GM21381 (cell line): Measurements from ENCODE around the gene HJURP.

Source experiments
- ATAC-seq: cut with Tn5 transposase; IDR thresholded peaks from one replicate; pipeline ENCODE4 v1.9.1; 2021; ENCODE audit warnings: mild to moderate bottlenecking, moderate library complexity; ENCODE audit not compliant: unreplicated experiment

HJURP gene

GRCh38 chr2:233831011-233831721 lies 23.2 kb downstream of the HJURP start:
- no peak for ATAC-seq

GRCh38 chr2:233830111-233830802 lies 24.1 kb downstream of the HJURP start:
- no peak for ATAC-seq

GRCh38 chr2:233829193-233830110 lies 24.9 kb downstream of the HJURP start:
- ATAC-seq = no peak

- ATAC-seq = no peak
Observed at GRCh38 chr2:233828546-233829192, 25.7 kb downstream of the HJURP start.

- ATAC-seq = no peak
Observed at GRCh38 chr2:233824373-233824772, 30.0 kb downstream of the HJURP start.

GRCh38 chr2:233823731-233824121 lies 30.6 kb downstream of the HJURP start:
- ATAC-seq = no peak

GRCh38 chr2:233822781-233823730 lies 31.3 kb downstream of the HJURP start:
- ATAC-seq = no peak

GRCh38 chr2:233822101-233822771 lies 32.1 kb downstream of the HJURP start:
- no peak for ATAC-seq

- no peak for ATAC-seq
Observed at GRCh38 chr2:233821709-233822100, 32.6 kb downstream of the HJURP start.

- ATAC-seq = no peak
Observed at GRCh38 chr2:233821196-233821595, 33.1 kb downstream of the HJURP start.

GRCh38 chr2:233820774-233821105 lies 33.6 kb downstream of the HJURP start:
- ATAC-seq = no peak

- no peak for ATAC-seq
Observed at GRCh38 chr2:233819884-233820773, 34.2 kb downstream of the HJURP start.

GRCh38 chr2:233818639-233819621 lies 35.4 kb downstream of the HJURP start:
- ATAC-seq = no peak

GRCh38 chr2:233817995-233818638 lies 36.2 kb downstream of the HJURP start:
- ATAC-seq = no peak

- ATAC-seq = no peak
Observed at GRCh38 chr2:233817361-233817911, 36.9 kb downstream of the HJURP start.

GRCh38 chr2:233816771-233817170 lies 37.6 kb downstream of the HJURP start:
- no peak for ATAC-seq
